ENCODE measurements around the gene NFATC1. TPM values are rescaled to one million over a fixed set of nuclear protein-coding genes. Genes with fewer than 3 reads are reported as not detected.

NFATC1 gene
- total RNA-seq, 2 donors from 2014 or later: 27.6 to 40.8 TPM

GRCh38 chr18:79572848-79573451 lies 177.2 kb downstream of the NFATC1 start:
- no peak overlapping the region for H3K27ac ChIP-seq
- no peak for DNase-seq (ENCODE audit: low spot score)
- no peaks in the 10 kb centered on the region for H3K27me3 ChIP-seq (replicated peaks; ENCODE audit: insufficient read depth)
- peaks cover 9 to 23% of the 10 kb centered on the region in 2 donors for H3K4me1 ChIP-seq (ENCODE audit: control insufficient read depth in 1 of 2, low read depth in 2 of 2)
- no peaks in the 10 kb centered on the region for H3K36me3 ChIP-seq
- no peak for TF ChIP-seq CTCF (IDR thresholded peaks at IDR 0.05)
- H3K4me3 ChIP-seq: no peak overlapping the region
- no peak for ATAC-seq (ENCODE audit: insufficient number of reproducible peaks, low FRiP score, low read depth)
- H3K9me3 ChIP-seq: peaks cover 13% of the 10 kb centered on the region

DNA sequence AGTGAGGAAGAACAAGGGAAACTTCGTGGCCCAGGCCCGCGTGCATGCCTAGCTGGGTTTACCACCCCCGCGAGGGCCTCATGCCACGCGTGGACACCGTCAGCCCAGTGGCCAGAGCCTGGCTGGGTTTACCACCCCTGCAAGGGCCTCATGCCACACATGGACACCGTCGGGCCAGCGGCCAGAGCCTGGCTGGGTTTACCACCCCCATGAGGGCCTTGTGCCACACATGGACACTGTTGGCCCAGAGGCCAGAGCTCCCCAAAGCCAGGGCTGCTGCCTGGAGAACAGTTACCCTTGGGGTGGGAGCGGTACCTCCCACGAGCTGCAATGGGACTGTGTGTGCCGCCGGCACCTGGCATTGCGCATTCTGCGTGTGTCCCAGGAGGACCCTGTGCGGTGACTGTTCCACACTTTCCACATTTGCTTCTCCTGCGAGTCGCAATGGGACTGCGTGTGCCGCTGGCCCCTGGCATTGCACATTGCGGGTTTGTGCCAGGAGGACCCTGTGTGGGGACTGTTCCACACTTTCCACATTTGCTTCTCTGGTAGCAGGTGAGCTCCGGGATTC lies 178.3 kb downstream of the NFATC1 start:
- H3K4me1 ChIP-seq (ENCODE audit: control insufficient read depth in 1 of 2, low read depth in 2 of 2): peaks cover 8 to 27% of the 10 kb centered on the region in 2 donors
- no peak overlapping the region for H3K27ac ChIP-seq
- H3K4me3 ChIP-seq: no peak overlapping the region
- no peaks in the 10 kb centered on the region for H3K36me3 ChIP-seq
- no peak for TF ChIP-seq CTCF (IDR thresholded peaks at IDR 0.05)
- no peaks in the 10 kb centered on the region for H3K27me3 ChIP-seq (replicated peaks; ENCODE audit: insufficient read depth)
- H3K9me3 ChIP-seq: peaks cover 13% of the 10 kb centered on the region
- ATAC-seq (ENCODE audit: insufficient number of reproducible peaks, low FRiP score, low read depth) (no peak), DNase-seq (ENCODE audit: low spot score) (no peak)

DNA sequence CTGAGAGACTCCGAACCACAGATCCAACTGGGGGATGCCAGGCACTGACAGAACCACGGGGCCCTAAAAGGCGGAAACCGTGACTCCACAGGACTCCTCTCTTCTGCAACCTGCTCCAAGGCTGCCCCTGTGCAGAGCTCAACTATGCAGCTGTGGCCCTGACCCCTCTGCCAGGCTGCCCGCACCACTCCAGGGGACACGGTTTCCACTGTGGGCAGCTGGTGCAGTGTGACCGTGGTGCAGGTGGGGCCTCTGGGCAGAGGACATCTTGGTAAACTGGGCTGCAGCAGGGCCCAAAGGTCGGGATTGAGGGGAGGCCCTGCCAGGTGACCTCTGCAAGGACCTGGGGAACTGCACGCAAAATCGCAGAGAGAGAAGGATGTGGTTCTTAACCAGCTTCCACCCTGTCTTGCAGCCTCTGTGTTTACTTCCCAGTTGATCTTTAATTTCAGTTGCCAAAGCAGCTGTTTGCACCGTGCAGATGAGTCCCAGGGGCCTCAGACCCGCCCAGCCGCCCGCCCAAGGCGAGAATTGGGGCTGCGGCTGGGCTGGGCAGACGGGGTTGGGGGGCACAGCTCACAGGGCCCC lies 179.3 kb downstream of the NFATC1 start:
- Histone ChIP-seq H3K4me3 (no peak overlapping the region), H3K36me3 (no peaks in the 10 kb centered on the region), H3K27ac (no peak overlapping the region), H3K4me1 (ENCODE audit: control insufficient read depth in 1 of 2, low read depth in 2 of 2) (peaks cover 8 to 27% of the 10 kb centered on the region in 2 donors), H3K9me3 (peaks cover 13% of the 10 kb centered on the region), H3K27me3 (replicated peaks; ENCODE audit: insufficient read depth) (no peaks in the 10 kb centered on the region)
- no peak for ATAC-seq (ENCODE audit: insufficient number of reproducible peaks, low FRiP score, low read depth)
- TF ChIP-seq CTCF (IDR thresholded peaks at IDR 0.05): no peak
- no peak for DNase-seq (ENCODE audit: low spot score)

GRCh38 chr18:79575891-79576685 lies 180.4 kb downstream of the NFATC1 start:
- H3K36me3 ChIP-seq: no peaks in the 10 kb centered on the region
- DNase-seq (ENCODE audit: low spot score) (no peak), ATAC-seq (ENCODE audit: insufficient number of reproducible peaks, low FRiP score, low read depth) (no peak)
- peak overlapping the region in 1 of 2 donors; percentile 20 for H3K27ac ChIP-seq
- H3K27me3 ChIP-seq (replicated peaks; ENCODE audit: insufficient read depth): no peaks in the 10 kb centered on the region
- peaks cover 8 to 27% of the 10 kb centered on the region in 2 donors for H3K4me1 ChIP-seq (ENCODE audit: control insufficient read depth in 1 of 2, low read depth in 2 of 2)
- H3K9me3 ChIP-seq: peaks cover 13% of the 10 kb centered on the region
- no peak for TF ChIP-seq CTCF (IDR thresholded peaks at IDR 0.05)
- H3K4me3 ChIP-seq: no peak overlapping the region
